Uterus (tissue), 4 donors: ENCODE measurements around the gene AURKA. TPM values are rescaled to one million over a fixed set of nuclear protein-coding genes. Genes with fewer than 3 reads are reported as not detected.

ENCODE experiments used
- DNase-seq, 2 donors: peaks; one replicate each; pipeline ENCODE4 v3.0.0-alpha.2; 2019 to 2020
- H3K27ac ChIP-seq, 2 donors: fragments of 200-600 bp; sonication (generic); 1 replicate in 1 of 2; 2 replicates in 1 of 2; pipeline ENCODE4 v1.5.1; 2016 to 2018
- H3K27me3 ChIP-seq, 2 donors: fragments of 200-600 bp; sonication (generic); one replicate each; pipeline ENCODE4 v1.5.1; 2018 to 2019; ENCODE audit warnings: control low read depth in 1 of 2
- H3K36me3 ChIP-seq, 2 donors: fragments of 200-600 bp; sonication (generic); one replicate each; pipeline ENCODE4 v1.5.1; 2019; ENCODE audit warnings: control low read depth in 1 of 2
- H3K4me1 ChIP-seq, 2 donors: fragments of 200-600 bp; sonication (generic); one replicate each; pipeline ENCODE4 v1.5.1; 2018 to 2019; ENCODE audit warnings: control low read depth in 1 of 2
- H3K4me3 ChIP-seq, 2 donors: fragments of 200-600 bp; sonication (generic); 1 replicate in 1 of 2; 2 replicates in 1 of 2; pipeline ENCODE4 v1.5.1; 2018 to 2019; ENCODE audit warnings: mild to moderate bottlenecking in 1 of 2
- H3K9me3 ChIP-seq, 2 donors: fragments of 200-600 bp; sonication (generic); one replicate each; pipeline ENCODE4 v1.5.1; 2019; ENCODE audit warnings: control low read depth in 1 of 2
- CTCF ChIP-seq, 4 experiments: fragments of 200-600 bp in 2 of 4; fragments of 450-650 bp in 2 of 4; sonication (generic) in 2 of 4; IDR thresholded peaks; one replicate each; pipeline ENCODE4 v1.5.1; 2016 to 2019; ENCODE audit warnings: antibody characterized with exemption in 4 of 4, mild to moderate bottlenecking in 2 of 4, moderate library complexity in 1 of 4
- POLR2A ChIP-seq, 2 donors: fragments of 450-650 bp; IDR thresholded peaks; one replicate each; pipeline ENCODE4 v1.6.1; 2016; ENCODE audit warnings: antibody characterized with exemption in 2 of 2, mild to moderate bottlenecking in 1 of 2, moderate library complexity in 1 of 2
- intact Hi-C: fragments of 100-400 bp; cut with DNase I; formaldehyde crosslinking; loops from one replicate; pipeline ENCODE4 v1.15.1; 2023; ENCODE audit warnings: low total_unique reads
- total RNA-seq, 4 donors: library from RNA; depleted of rRNA in 3 of 4; stranded (reverse); fragments of >200 nt in 3 of 4; gene quantifications; one replicate each; pipeline versions ENCODE4 v1.1.0 to v1.2.4, GENCODE V29; 2014 to 2023
- donor health status: DM: yes; HTN: yes; CAD: no.

The AURKA gene
- total RNA-seq, 4 donors from 2014 or later: 1.9 to 17.4 (median 9.7) TPM; not detected in 1

DNA sequence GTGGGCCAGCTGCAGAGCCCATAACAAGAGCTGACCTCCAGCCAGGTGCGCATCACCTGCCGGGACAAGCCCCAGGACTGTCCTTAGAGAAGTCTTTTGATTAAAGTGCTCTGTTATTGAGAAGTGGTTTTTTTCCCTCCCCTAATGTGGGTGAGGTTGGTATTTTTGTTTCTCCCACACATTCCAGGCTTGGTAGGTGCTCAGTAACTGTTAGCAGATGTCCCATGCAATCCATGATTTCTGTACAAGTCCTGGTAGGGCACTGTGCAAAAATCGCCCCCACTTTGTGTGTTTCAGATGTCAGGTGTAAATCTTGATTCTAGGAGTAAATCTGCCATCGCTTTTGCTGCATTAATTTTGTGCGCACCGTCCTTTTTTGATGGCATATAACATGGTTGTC lies 28.5 kb downstream of the AURKA start:
- no peak overlapping the region for H3K27ac ChIP-seq
- H3K4me1 ChIP-seq: peaks cover 0 to 10% of the 10 kb centered on the region in 2 donors
- no peak for DNase-seq
- no peaks in the 10 kb centered on the region for H3K36me3 ChIP-seq
- H3K27me3 ChIP-seq: no peaks in the 10 kb centered on the region
- H3K9me3 ChIP-seq: no peaks in the 10 kb centered on the region
- H3K4me3 ChIP-seq: no peak overlapping the region
- TF ChIP-seq CTCF (IDR thresholded peaks at IDR 0.05): no peak
- no peak for TF ChIP-seq POLR2A (IDR thresholded peaks at IDR 0.05)
- intact Hi-C loops: no loop called here

DNA sequence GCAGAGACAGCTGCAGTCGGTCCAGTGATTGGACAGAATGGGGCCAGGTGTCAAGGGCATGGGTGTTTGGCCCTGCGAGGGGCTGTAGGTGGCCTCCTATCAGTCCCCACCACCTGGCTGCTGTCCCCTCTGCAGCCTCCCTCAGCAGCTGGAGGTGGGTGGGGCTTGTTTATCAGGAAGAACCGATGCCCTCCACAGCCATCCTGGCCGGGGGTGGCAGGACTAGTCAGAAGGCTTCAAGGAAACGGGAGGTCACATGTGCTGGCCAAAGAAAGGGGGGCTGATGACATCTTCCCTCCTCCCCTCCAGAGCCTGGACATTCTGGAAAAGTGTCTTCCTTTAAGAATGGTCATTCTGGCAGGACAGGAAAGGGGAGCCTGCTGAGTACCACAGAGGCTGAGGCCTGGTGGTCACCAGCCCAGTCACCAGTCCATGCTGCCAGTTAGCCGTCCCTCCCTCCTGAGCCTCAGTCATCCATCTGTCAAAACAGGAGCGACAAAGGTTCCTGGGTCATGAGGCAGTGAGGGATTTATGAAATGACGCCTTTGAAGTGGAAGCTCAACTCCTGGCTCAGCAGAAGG lies 29.1 kb downstream of the AURKA start:
- Histone ChIP-seq H3K27ac (no peak overlapping the region), H3K4me3 (no peak overlapping the region), H3K4me1 (peaks cover 0 to 10% of the 10 kb centered on the region in 2 donors), H3K36me3 (no peaks in the 10 kb centered on the region), H3K9me3 (no peaks in the 10 kb centered on the region), H3K27me3 (no peaks in the 10 kb centered on the region)
- no peak for TF ChIP-seq POLR2A (IDR thresholded peaks at IDR 0.05)
- no peak for TF ChIP-seq CTCF (IDR thresholded peaks at IDR 0.05)
- intact Hi-C loops: no loop called here
- DNase-seq: no peak

GRCh38 chr20:56361900-56362299 lies 30.1 kb downstream of the AURKA start:
- Histone ChIP-seq H3K9me3 (no peaks in the 10 kb centered on the region), H3K27me3 (no peaks in the 10 kb centered on the region), H3K4me3 (no peak overlapping the region), H3K27ac (no peak overlapping the region), H3K4me1 (peaks cover 0 to 10% of the 10 kb centered on the region in 2 donors), H3K36me3 (no peaks in the 10 kb centered on the region)
- no peak for DNase-seq
- intact Hi-C loops: no loop called here
- no peak for TF ChIP-seq CTCF (IDR thresholded peaks at IDR 0.05)
- no peak for TF ChIP-seq POLR2A (IDR thresholded peaks at IDR 0.05)

GRCh38 chr20:56360908-56361205 lies 31.2 kb downstream of the AURKA start:
- Histone ChIP-seq H3K4me3 (no peak overlapping the region), H3K36me3 (no peaks in the 10 kb centered on the region), H3K4me1 (peaks cover 0 to 10% of the 10 kb centered on the region in 2 donors), H3K27me3 (no peaks in the 10 kb centered on the region), H3K27ac (no peak overlapping the region), H3K9me3 (no peaks in the 10 kb centered on the region)
- TF ChIP-seq POLR2A (IDR thresholded peaks at IDR 0.05): no peak
- no peak for TF ChIP-seq CTCF (IDR thresholded peaks at IDR 0.05)
- intact Hi-C loops: no loop called here
- no peak for DNase-seq

- no peak for DNase-seq
Observed at GRCh38 chr20:56360133-56360907, 31.7 kb downstream of the AURKA start.

More at GRCh38 chr20:56360133-56360907, 31.7 kb downstream of the AURKA start:
- Histone ChIP-seq H3K4me1 (peaks cover 0 to 10% of the 10 kb centered on the region in 2 donors), H3K27me3 (no peaks in the 10 kb centered on the region), H3K9me3 (no peaks in the 10 kb centered on the region), H3K4me3 (peak overlapping the region; percentile 76 to 88), H3K27ac (peak overlapping the region; percentile 75 to 82), H3K36me3 (no peaks in the 10 kb centered on the region)
- intact Hi-C loops: no loop called here
- TF ChIP-seq POLR2A (IDR thresholded peaks at IDR 0.05) (no peak), CTCF (IDR thresholded peaks at IDR 0.05) (no peak)
